Measurements from ENCODE around the gene CAMKMT.
A peak's percentile ranks its signal among the peaks of the same experiment; 100 is the strongest.

Gene CAMKMT

GRCh38 chr2:44742057-44742456 lies 380.3 kb downstream of the CAMKMT start:
- DNase-seq (ENCODE audit: low read depth in 2 of 2), result no peak

GRCh38 chr2:44743473-44743872 lies 381.7 kb downstream of the CAMKMT start:
- DNase-seq (ENCODE audit: low read depth in 2 of 2), result no peak

- DNase-seq (ENCODE audit: low read depth in 2 of 2), result no peak
These were observed 383.5 kb downstream of the CAMKMT start for GRCh38 chr2:44744961-44745892.

- no peak for DNase-seq (ENCODE audit: low read depth in 2 of 2)
These were observed 384.4 kb downstream of the CAMKMT start for GRCh38 chr2:44745922-44746766.

GRCh38 chr2:44746856-44747615 lies 385.3 kb downstream of the CAMKMT start:
- DNase-seq (ENCODE audit: low read depth in 2 of 2), result no peak

GRCh38 chr2:44747794-44748193 lies 386.0 kb downstream of the CAMKMT start:
- DNase-seq (ENCODE audit: low read depth in 2 of 2), result no peak

- no peak for DNase-seq (ENCODE audit: low read depth in 2 of 2)
These were observed 390.2 kb downstream of the CAMKMT start for GRCh38 chr2:44751754-44752479.

- DNase-seq (ENCODE audit: low read depth in 2 of 2), result no peak
These were observed 391.0 kb downstream of the CAMKMT start for GRCh38 chr2:44752761-44753160.

GRCh38 chr2:44753552-44754285 lies 392.0 kb downstream of the CAMKMT start:
- DNase-seq (ENCODE audit: low read depth in 2 of 2), result peak in 1 of 2 donors; percentile 3

GRCh38 chr2:44758591-44758990 lies 396.8 kb downstream of the CAMKMT start:
- no peak for DNase-seq (ENCODE audit: low read depth in 2 of 2)

- no peak for DNase-seq (ENCODE audit: low read depth in 2 of 2)
These were observed 398.1 kb downstream of the CAMKMT start for GRCh38 chr2:44759823-44760222.

- no peak for DNase-seq (ENCODE audit: low read depth in 2 of 2)
These were observed 401.6 kb downstream of the CAMKMT start for GRCh38 chr2:44763275-44763782.

GRCh38 chr2:44766220-44766619 lies 404.5 kb downstream of the CAMKMT start:
- no peak for DNase-seq (ENCODE audit: low read depth in 2 of 2)

- DNase-seq (ENCODE audit: low read depth in 2 of 2), result no peak
These were observed 405.0 kb downstream of the CAMKMT start for GRCh38 chr2:44766777-44767176.

- no peak for DNase-seq (ENCODE audit: low read depth in 2 of 2)
These were observed 405.9 kb downstream of the CAMKMT start for GRCh38 chr2:44767691-44768090.

GRCh38 chr2:44768438-44769236 lies 406.9 kb downstream of the CAMKMT start:
- no peak for DNase-seq (ENCODE audit: low read depth in 2 of 2)

- no peak for DNase-seq (ENCODE audit: low read depth in 2 of 2)
These were observed 407.7 kb downstream of the CAMKMT start for GRCh38 chr2:44769349-44770011.

GRCh38 chr2:44770221-44771195 lies 408.8 kb downstream of the CAMKMT start:
- no peak for DNase-seq (ENCODE audit: low read depth in 2 of 2)

All from stimulated activated CD8-positive, alpha-beta memory T cell treated with anti-CD3 and anti-CD28 coated beads, Interleukin-7, amount 100 ng/mL, for 4 hours (primary cell).